Cardiac fibroblast (primary cell): ENCODE results near the gene THBS3.
A peak's percentile ranks its signal among the peaks of the same experiment; 100 is the strongest.
"Not testable (repeated sequence)": the region's sequence is repeated elsewhere in the genome, so short reads cannot be mapped to it uniquely, and the experiment has no call there.

ENCODE experiments used
- DNase-seq, 2 donors: peaks; one replicate each; pipeline versions ENCODE4 v3.0.0 to v3.0.0-alpha.2; 2010; ENCODE audit warnings: low read depth in 2 of 2
- H3K4me3 ChIP-seq, 2 donors: replicated peaks in 1 of 2; 1 replicate in 1 of 2; 2 replicates in 1 of 2; pipeline ENCODE4 v1.5.1; 2011; ENCODE audit warnings: low read depth in 2 of 2, low read length in 2 of 2, mild to moderate bottlenecking in 2 of 2, moderate library complexity in 1 of 2
- TF ChIP-seq, protein P1 (sequence below): IDR thresholded peaks from one replicate; pipeline ENCODE4 v1.5.1; 2011; ENCODE audit warnings: low read depth, mild to moderate bottlenecking, low read length, inconsistent platforms

The THBS3 gene

GRCh38 chr1:155172732-155173477 is 34.8 kb downstream of the THBS3 start, which contains the start of gene KRTCAP2:
Gene KRTCAP2, minus strand, starts transcription at chr1:155173304. Its CDS starts 80 bp downstream, at chr1:155173224.
- peak within 1 kb of the TSS; percentile 94 to 97 for H3K4me3 ChIP-seq
- TF ChIP-seq, protein P1, sequence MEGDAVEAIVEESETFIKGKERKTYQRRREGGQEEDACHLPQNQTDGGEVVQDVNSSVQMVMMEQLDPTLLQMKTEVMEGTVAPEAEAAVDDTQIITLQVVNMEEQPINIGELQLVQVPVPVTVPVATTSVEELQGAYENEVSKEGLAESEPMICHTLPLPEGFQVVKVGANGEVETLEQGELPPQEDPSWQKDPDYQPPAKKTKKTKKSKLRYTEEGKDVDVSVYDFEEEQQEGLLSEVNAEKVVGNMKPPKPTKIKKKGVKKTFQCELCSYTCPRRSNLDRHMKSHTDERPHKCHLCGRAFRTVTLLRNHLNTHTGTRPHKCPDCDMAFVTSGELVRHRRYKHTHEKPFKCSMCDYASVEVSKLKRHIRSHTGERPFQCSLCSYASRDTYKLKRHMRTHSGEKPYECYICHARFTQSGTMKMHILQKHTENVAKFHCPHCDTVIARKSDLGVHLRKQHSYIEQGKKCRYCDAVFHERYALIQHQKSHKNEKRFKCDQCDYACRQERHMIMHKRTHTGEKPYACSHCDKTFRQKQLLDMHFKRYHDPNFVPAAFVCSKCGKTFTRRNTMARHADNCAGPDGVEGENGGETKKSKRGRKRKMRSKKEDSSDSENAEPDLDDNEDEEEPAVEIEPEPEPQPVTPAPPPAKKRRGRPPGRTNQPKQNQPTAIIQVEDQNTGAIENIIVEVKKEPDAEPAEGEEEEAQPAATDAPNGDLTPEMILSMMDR = peak; percentile 98
- peak; percentile 97 to 98 for DNase-seq

DNA sequence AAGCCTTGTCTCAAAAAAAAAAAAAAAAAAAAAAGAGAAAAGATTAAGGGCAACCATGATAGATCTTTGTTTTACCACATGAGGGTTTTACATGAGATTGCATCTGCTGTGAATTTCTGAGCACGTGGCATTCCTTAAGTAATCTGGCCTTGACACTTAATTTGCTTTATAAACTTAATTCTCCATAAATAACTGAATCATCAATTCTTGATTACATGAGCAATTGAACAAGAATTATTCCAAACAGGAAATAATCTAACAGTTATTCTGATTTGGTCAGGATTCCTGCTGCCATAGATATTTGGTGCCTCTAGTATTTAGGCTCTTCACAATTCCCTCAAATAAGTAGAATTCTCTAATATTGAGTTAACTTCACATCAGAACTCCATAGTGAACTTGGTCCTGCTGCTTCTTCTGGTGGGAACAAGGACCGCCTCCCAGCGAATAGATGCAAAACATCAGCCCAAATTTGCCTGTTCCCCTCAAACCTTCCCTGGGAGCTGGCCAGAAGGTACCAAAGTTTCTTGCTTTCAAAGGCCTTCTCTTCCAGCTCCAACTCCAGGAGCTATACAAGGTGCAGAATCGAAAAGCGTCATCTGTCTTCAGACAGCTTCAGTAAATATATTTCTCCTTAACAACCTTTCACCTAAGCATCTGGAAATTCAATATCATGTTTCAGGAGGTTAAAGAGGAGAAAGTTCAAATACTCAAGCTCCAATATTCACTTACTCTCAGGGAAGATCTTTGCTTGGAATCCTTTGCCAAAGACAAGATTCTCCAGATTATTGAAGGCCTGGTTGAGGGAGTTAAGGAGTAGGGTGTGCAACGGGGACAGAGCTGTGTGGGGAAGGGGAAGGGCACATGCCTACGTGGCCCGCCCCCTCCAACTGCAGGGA is 35.6 kb downstream of the THBS3 start:
- TF ChIP-seq, protein P1 = no peak
- DNase-seq = no peak
- peak overlapping the region; percentile 94 to 97 for H3K4me3 ChIP-seq

- TF ChIP-seq, protein P1 = no peak
- no peak for DNase-seq
- no peak overlapping the region for H3K4me3 ChIP-seq
These were observed 36.9 kb downstream of the THBS3 start for GRCh38 chr1:155170806-155171205.

DNA sequence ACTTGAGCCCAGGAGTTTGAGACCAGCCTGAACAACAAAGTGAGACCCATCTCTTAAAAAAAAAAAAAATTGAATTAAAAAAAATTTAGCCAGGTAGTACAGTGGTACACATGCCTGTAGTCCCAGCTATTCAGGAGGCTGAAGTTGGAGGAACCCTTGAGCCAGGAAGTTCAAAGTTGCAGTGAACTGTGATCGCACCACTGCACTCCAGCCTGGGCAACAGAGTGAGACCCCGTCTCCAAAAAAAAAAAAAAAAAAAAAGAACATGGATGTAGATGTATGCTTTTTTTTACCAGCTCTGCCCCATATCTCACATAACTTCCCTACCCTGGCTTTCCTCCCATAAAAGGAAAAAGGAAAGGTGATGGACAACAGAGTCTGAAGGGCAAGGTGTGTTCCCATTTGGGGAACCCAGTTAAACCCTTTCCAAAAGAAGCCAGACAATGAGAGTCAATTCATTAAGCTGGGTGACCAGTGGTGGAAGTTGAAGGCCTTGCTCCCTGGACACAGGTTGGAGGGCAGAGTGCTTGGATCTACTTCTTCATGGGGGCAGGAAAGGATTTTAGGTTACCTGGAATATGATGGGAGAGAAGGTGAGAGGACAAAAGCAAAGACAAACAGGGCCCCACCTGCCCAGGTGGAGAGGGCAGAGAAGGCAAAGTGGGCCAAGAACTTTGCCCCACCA is 37.5 kb downstream of the THBS3 start:
- H3K4me3 ChIP-seq = no peak overlapping the region
- DNase-seq = no peak

GRCh38 chr1:155169541-155169940 is 38.2 kb downstream of the THBS3 start:
- no peak overlapping the region for H3K4me3 ChIP-seq
- TF ChIP-seq, protein P1 = no peak
- DNase-seq = no peak

More for the DNA sequence above, 37.5 kb downstream of the THBS3 start:
- TF ChIP-seq, protein P1 = no peak

- no peak overlapping the region for H3K4me3 ChIP-seq
- TF ChIP-seq, protein P1 = no peak
- DNase-seq = no peak
These were observed 39.1 kb downstream of the THBS3 start for GRCh38 chr1:155168456-155169210.

GRCh38 chr1:155168105-155168445 is 39.6 kb downstream of the THBS3 start:
- not testable (repeated sequence) for H3K4me3 ChIP-seq, DNase-seq
